Measurements from ENCODE around the gene BPNT1.
"Not testable (repeated sequence)": the region's sequence is repeated elsewhere in the genome, so short reads cannot be mapped to it uniquely, and the experiment has no call there.

GRCh38 chr1:220112600-220112999 is 23.0 kb upstream of the BPNT1 start:
- not testable (repeated sequence) for TF ChIP-seq CTCF (IDR thresholded peaks at IDR 0.05; ENCODE audit: low read depth, low read length, poor library complexity, severe bottlenecking); EZH2phosphoT487 (IDR thresholded peaks at IDR 0.05; ENCODE audit: borderline replicate concordance, low read length)
